Activated naive CD4-positive, alpha-beta T cell treated with anti-CD3 and anti-CD28 coated beads, Interleukin-2, amount 10 ng/mL, durations not matched to agents 7 days and 5 days (primary cell): ENCODE measurements around the gene EYA2.

ENCODE experiments used
- CTCF ChIA-PET: fragments of 350-600 bp; sonication (Branson Sonifier 250); formaldehyde crosslinking; loops from one replicate; lab custom pipeline; 2021; ENCODE audit warnings: antibody characterized with exemption; lab: Charles Lee
- DNase-seq: peaks from one replicate; pipeline ENCODE4 v3.0.0-alpha.2; 2020
- H3K27ac Mint-ChIP-seq: one replicate; pipeline ENCODE4 v1.8.0; 2021; ENCODE audit warnings: mild to moderate bottlenecking, moderate library complexity, mixed read lengths
- H3K27me3 Mint-ChIP-seq: one replicate; pipeline ENCODE4 v1.8.0; 2021; ENCODE audit warnings: mild to moderate bottlenecking, mixed read lengths
- H3K36me3 Mint-ChIP-seq: one replicate; pipeline ENCODE4 v1.8.0; 2021; ENCODE audit warnings: mixed read lengths
- H3K4me1 Mint-ChIP-seq: one replicate; pipeline ENCODE4 v1.8.0; 2021; ENCODE audit warnings: mixed read lengths
- H3K4me3 Mint-ChIP-seq: one replicate; pipeline ENCODE4 v1.8.0; 2021; ENCODE audit warnings: mild to moderate bottlenecking, moderate library complexity, mixed read lengths
- H3K9me3 Mint-ChIP-seq: one replicate; pipeline ENCODE4 v1.8.0; 2021; ENCODE audit warnings: mixed read lengths

Gene EYA2

DNA sequence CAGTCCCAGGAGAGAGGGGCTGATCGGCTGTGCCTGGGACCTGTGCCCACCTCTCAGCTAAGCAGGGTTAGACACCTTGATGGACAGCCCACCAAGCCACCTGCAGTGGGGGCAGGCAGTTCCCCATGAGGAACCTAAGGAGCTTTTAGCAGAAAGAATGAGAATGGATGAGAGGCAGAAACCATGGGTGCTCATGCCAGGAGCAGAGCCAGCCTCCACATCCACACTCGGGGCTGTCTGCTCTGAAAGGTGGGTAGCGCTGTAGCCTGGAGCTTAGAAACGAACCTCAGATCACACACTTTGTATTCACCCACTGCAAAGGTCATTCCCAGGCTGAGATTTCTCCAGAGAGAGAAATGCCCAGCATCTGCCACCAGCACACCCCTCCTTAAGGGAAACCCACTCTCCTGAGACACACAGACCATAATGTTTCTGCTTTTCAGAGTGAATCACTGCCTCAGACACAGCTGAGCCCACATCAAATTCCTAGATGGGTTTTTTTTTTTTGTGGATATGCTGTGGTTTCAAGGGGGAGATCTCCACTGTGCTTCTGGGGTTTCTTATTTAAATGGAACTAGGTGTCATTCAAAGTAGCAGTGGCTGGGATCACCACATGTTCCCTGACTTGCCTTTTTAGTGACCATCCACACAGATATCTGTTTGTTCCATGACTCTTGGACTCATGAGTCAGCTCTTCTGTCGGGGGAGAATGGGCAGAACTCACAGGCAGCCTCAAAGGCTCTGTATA is 218.9 kb downstream of the EYA2 start:
- peaks cover 5% of the 10 kb centered on the region for H3K9me3 Mint-ChIP-seq
- DNase-seq = no peak
- H3K4me1 Mint-ChIP-seq = no peaks in the 10 kb centered on the region
- no peak overlapping the region for H3K27ac Mint-ChIP-seq
- CTCF ChIA-PET = no interaction called here
- peaks cover 5% of the 10 kb centered on the region for H3K27me3 Mint-ChIP-seq
- H3K4me3 Mint-ChIP-seq = no peak overlapping the region
- H3K36me3 Mint-ChIP-seq = no peaks in the 10 kb centered on the region

DNA sequence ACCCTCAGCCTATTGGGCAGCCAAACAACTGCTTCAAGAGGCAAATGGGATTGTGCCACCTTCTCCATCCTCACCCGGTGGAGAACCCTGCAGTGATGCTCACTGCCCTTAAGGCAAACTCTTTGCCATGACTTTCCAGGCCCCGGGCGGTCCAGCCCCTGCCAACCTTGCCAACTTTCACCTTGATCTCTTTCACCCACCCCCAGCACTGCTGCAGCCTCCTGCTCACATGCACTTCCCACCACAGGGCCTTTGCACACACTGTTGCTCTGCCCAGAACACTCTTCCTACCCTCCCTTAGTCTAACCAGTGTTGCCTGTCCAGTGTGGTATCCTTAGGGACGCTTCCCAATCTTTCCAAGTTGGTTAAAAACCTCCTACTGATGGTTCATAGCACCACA is 221.1 kb downstream of the EYA2 start:
- Mint-ChIP-seq H3K36me3 (no peaks in the 10 kb centered on the region), H3K4me1 (no peaks in the 10 kb centered on the region), H3K27ac (no peak overlapping the region), H3K4me3 (no peak overlapping the region), H3K27me3 (peaks cover 19% of the 10 kb centered on the region), H3K9me3 (peaks cover 5% of the 10 kb centered on the region)
- DNase-seq = no peak
- CTCF ChIA-PET = no interaction called here

DNA sequence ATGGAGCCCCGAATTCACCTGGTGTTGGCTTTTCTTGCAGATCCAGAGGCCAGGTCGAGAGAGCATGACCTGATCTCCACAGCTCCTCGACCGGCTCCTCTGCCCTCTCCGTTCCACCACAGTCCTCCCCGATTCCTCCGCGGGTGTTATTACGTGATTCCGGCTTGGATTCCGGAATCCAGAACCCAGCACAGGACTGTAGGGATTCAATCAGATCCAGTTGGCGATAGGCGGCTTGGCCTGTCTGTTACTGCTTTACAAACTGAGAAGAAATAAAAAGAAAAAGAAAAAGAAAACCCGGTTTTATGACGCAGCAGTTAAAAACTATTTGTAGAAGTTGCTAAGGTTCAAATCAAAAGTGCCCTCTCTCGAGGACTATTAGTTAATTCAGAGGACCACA is 222.7 kb downstream of the EYA2 start:
- DNase-seq = no peak
- Mint-ChIP-seq H3K36me3 (no peaks in the 10 kb centered on the region), H3K4me1 (no peaks in the 10 kb centered on the region), H3K4me3 (no peak overlapping the region), H3K27ac (no peak overlapping the region), H3K27me3 (peaks cover 19% of the 10 kb centered on the region), H3K9me3 (no peaks in the 10 kb centered on the region)
- CTCF ChIA-PET = no interaction called here

DNA sequence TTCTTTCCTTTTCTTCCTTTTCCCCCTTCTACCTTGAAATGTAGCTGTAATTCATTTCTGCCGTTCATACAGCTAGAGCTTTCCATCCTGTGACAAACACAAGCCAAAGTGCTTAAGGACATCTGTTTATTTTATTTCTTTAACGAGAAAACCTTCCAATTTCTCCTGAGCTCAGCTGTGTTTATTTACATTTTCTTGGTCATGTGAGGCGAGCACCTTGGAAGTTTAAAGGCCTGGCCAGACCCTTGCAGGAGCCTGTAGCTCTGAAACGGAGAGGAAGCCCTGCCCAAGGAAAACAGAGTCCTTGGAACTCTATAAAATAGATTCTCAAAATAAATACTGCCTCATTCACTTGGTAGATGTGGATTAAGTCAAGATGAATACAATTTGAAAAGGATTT is 223.1 kb downstream of the EYA2 start:
- H3K4me3 Mint-ChIP-seq = no peak overlapping the region
- no peaks in the 10 kb centered on the region for H3K36me3 Mint-ChIP-seq
- DNase-seq = no peak
- H3K4me1 Mint-ChIP-seq = no peaks in the 10 kb centered on the region
- H3K27me3 Mint-ChIP-seq = peaks cover 19% of the 10 kb centered on the region
- no peaks in the 10 kb centered on the region for H3K9me3 Mint-ChIP-seq
- H3K27ac Mint-ChIP-seq = no peak overlapping the region
- CTCF ChIA-PET = no interaction called here

DNA sequence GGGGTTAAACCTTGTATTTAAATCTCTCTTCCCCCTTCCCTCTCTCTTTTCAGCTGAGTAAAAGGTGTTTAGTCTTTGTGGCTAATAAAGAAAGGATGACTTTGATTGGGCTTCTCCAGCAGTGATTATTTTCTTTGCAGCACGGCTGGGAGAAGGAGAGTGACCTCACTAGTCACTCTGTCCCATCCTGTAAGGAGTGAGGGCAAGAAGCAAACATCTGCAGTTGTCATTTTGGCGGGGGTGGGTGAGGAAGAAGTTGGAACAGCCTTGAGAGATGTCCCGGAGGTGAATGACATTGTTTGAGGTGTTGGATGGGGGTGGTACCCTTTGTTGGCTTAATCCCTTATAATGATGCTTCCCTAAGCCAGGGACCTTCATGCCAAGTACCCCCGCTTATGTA is 223.6 kb downstream of the EYA2 start:
- H3K27me3 Mint-ChIP-seq = peaks cover 19% of the 10 kb centered on the region
- no peaks in the 10 kb centered on the region for H3K9me3 Mint-ChIP-seq
- no peaks in the 10 kb centered on the region for H3K4me1 Mint-ChIP-seq
- no peaks in the 10 kb centered on the region for H3K36me3 Mint-ChIP-seq
- CTCF ChIA-PET = no interaction called here
- no peak for DNase-seq
- H3K27ac Mint-ChIP-seq = no peak overlapping the region
- H3K4me3 Mint-ChIP-seq = no peak overlapping the region

DNA sequence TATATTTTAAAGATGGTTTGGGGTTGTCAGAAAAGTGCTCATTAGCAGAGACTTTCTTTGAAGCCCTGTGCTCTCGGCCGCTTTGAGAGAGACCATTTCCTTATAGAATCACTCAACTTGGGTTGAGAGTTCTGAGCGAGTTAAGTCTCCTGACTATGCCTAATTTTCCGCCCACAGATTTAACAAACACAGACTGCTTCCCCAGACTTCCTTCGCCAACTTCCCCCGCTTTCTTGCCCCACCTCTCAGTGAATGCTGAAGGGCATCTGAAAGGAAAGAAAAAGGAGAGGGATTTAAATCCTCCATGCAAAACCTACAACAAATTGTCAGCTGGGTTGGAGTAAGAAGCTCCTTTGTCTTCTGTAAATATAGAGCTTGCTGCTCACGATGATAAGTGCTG is 224.0 kb downstream of the EYA2 start:
- DNase-seq = no peak
- Mint-ChIP-seq H3K9me3 (no peaks in the 10 kb centered on the region), H3K4me3 (no peak overlapping the region), H3K4me1 (no peaks in the 10 kb centered on the region), H3K27ac (no peak overlapping the region), H3K27me3 (peaks cover 19% of the 10 kb centered on the region), H3K36me3 (no peaks in the 10 kb centered on the region)
- CTCF ChIA-PET = no interaction called here

DNA sequence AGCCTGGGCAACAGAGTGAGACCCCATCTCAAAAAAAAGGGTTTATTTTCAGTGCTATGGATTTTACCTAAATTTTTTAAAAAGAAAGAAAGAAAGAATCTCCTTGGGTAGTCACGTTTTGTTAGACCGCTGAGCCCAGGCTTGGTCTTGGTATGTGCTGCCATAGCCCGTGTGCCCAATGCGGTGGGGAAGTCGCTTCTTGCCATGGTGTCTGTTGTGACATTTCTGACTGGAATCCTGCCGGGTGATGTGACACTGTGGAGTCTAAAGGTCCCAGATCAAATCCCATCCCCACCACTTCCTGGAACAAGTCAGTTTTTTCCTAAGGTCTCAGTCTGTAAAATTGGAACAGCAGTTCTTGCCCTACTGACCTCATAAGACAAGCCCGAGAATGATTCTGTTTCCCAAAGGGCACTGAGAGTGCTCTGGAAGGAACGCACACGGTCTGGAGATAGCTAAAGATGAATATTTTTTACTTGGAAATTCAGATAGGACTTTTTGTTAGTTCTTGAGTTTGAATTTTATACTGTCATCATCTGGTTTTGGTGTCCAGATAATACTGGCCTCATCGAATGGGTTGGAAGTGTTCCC is 225.8 kb downstream of the EYA2 start:
- Mint-ChIP-seq H3K4me3 (no peak overlapping the region), H3K36me3 (no peaks in the 10 kb centered on the region), H3K27ac (no peak overlapping the region), H3K4me1 (no peaks in the 10 kb centered on the region), H3K9me3 (no peaks in the 10 kb centered on the region), H3K27me3 (peaks cover 22% of the 10 kb centered on the region)
- DNase-seq = no peak
- CTCF ChIA-PET = no interaction called here

DNA sequence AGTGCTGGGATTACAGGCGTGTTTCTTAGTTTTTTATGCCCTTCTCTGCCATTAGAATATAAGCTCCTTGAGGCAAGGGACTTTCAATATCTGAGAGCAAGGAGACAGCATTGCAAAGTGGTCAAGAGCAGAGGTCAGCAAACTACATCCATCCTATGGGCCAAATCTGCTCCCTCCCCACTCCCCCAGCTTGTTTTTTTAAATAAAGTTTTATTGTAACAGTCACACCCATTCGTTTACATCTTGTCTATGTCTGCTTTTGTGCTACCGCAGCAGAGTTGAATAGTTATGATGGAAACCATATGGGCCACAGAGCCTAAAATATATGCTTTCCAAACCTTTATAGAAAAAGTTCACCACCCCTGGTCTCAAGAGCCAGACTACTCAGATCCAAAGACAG is 227.9 kb downstream of the EYA2 start:
- no peak for DNase-seq
- CTCF ChIA-PET = no interaction called here
- H3K4me3 Mint-ChIP-seq = no peak overlapping the region
- no peak overlapping the region for H3K27ac Mint-ChIP-seq
- H3K27me3 Mint-ChIP-seq = peaks cover 37% of the 10 kb centered on the region
- no peaks in the 10 kb centered on the region for H3K4me1 Mint-ChIP-seq
- no peaks in the 10 kb centered on the region for H3K36me3 Mint-ChIP-seq
- H3K9me3 Mint-ChIP-seq = no peaks in the 10 kb centered on the region

DNA sequence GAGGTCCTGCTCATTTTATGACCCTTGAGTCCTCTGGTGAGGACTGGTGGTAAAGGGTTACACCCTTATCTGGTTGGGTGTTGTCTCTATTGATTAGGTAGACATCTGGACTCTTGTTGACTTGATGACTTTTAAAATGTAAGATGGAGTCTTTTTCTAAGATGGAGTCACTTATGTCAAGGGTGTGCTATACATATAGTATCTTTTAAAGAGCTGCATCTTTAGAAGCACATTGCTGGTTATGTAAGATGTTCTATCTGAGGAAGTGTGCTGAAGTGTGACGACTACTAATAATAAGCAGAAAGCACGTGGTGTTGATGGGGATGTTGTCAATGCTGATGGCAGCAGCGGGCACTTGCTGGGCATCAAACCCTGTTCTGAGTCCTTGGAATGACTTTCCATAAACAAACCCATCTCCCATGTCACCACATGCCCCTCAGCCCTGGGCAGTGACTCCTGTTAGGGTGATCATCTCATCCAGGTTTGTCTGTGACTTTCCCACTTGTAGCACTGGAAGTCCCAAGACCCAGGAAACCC is 229.6 kb downstream of the EYA2 start:
- peaks cover 33% of the 10 kb centered on the region for H3K27me3 Mint-ChIP-seq
- H3K9me3 Mint-ChIP-seq = no peaks in the 10 kb centered on the region
- H3K36me3 Mint-ChIP-seq = no peaks in the 10 kb centered on the region
- H3K27ac Mint-ChIP-seq = no peak overlapping the region
- no peak overlapping the region for H3K4me3 Mint-ChIP-seq
- no peaks in the 10 kb centered on the region for H3K4me1 Mint-ChIP-seq
- no peak for DNase-seq
- CTCF ChIA-PET = no interaction called here

DNA sequence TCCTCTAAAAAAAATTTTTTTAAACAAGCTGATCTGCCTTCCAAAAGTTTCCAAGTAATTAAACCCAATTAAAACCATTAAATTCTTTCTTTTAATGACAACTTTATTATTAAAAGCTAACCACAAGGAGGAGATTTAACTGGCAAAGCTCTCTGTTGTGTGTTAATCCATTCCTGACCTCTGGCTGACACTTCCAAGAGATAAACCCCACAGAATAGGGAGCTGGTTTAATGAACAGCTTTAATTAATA is 230.8 kb downstream of the EYA2 start:
- Mint-ChIP-seq H3K27ac (no peak overlapping the region), H3K9me3 (no peaks in the 10 kb centered on the region), H3K4me3 (no peak overlapping the region), H3K27me3 (peaks cover 34% of the 10 kb centered on the region), H3K36me3 (no peaks in the 10 kb centered on the region), H3K4me1 (no peaks in the 10 kb centered on the region)
- no peak for DNase-seq
- CTCF ChIA-PET = no interaction called here

DNA sequence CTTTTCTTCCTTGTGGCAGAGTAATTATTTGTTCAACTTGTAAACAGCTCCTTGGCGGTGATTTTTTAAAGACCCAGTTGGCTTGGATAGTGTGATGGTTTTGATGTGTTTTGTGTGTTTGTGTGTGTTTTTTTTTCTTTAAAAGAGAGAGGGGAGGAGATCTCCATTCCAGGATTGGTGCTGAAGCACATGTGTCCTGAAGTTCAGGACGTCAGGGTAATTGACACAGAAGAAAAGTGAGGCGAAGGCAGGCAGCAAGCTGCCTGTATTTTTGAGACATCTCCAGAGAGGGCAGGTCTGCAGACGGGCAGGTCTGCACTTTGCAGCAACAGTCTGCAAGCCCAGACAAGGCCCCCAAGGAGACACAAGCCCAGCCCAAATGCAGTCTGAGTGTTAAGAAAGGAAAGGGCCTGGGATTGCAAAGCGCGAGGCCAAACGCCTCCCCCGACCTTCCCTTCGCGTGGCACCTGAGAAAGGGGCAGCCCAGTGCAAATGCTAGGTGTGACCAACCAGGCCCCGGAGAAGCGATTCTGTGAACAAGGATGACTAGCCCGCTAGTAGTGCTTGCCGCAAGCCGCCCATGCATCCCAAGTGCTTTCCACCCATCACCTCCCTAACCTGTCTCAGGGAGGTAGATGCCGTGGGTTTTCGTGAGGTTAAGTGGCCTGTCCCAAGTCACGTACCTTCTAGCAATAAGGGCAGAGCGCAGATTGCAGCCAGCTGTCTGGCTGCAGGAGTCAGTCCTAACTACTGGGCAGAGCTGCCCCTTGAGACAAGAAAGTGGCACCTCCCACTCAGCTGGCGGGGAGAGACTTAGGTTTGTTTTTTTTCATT is 231.3 kb downstream of the EYA2 start:
- Mint-ChIP-seq H3K27ac (no peak overlapping the region), H3K9me3 (no peaks in the 10 kb centered on the region), H3K27me3 (peaks cover 32% of the 10 kb centered on the region), H3K36me3 (no peaks in the 10 kb centered on the region), H3K4me3 (no peak overlapping the region), H3K4me1 (no peaks in the 10 kb centered on the region)
- CTCF ChIA-PET = no interaction called here
- DNase-seq = no peak

DNA sequence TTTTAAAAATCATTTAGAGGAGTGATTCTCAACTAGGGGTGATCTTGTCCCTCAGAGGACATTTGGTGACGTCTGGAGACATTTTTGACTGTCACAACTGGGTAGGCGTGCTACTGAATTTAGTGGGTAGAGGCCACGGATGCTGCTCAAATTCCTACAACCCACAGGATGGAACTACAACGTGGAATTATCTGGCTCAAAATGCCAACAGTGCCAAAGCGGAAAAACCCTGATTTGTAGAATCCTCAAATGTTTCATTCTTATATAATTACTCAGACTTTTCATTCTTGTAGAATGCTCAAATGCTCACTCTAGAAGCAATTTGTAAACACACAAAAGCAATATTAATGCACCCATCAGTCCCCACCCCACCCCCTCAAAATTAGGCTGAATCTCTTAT is 232.1 kb downstream of the EYA2 start:
- Mint-ChIP-seq H3K27me3 (peaks cover 32% of the 10 kb centered on the region), H3K27ac (no peak overlapping the region), H3K36me3 (no peaks in the 10 kb centered on the region), H3K9me3 (no peaks in the 10 kb centered on the region), H3K4me1 (no peaks in the 10 kb centered on the region), H3K4me3 (no peak overlapping the region)
- CTCF ChIA-PET = no interaction called here
- DNase-seq = no peak

DNA sequence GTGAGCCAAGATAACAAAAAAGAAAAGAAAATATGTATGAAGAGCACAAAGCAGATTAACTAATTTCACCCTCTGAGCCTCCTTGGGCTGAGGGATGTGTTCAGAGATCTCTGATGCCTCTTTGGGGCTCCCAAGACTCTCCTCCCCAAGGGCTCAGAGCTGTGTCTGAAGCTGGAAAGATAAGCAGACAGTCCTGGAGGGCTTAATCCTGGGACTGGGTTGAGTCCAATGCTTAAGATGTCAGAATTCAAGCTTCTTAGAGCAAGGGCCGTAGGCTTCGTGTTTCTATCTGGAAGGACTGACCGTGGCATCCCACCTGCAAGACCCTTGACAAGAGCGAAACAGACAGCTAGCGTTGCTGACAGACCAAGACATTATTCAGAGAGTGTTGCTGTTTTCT is 232.9 kb downstream of the EYA2 start:
- H3K27ac Mint-ChIP-seq = no peak overlapping the region
- CTCF ChIA-PET = no interaction called here
- no peak overlapping the region for H3K4me3 Mint-ChIP-seq
- DNase-seq = no peak
- no peaks in the 10 kb centered on the region for H3K36me3 Mint-ChIP-seq
- peaks cover 32% of the 10 kb centered on the region for H3K27me3 Mint-ChIP-seq
- no peaks in the 10 kb centered on the region for H3K9me3 Mint-ChIP-seq
- H3K4me1 Mint-ChIP-seq = no peaks in the 10 kb centered on the region

DNA sequence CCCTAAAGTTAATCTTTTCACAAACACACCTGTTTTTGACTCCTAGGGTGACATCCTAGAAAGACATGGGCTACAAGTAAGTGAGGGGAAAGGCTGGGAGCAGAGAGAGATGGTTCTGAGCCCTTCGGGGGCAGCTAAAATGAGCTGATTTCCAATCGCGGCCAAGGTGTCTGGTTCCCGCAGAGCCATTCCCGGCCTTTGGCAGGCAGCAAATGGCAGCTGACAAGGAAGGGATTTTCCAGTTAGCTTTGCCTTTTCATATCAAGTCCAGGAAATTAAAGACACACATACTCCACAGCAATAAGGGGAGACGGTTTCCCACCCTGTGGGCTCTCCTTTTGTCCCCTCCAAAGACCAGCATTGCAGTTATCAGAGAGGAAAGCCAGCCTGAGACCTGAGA is 233.4 kb downstream of the EYA2 start:
- Mint-ChIP-seq H3K4me1 (no peaks in the 10 kb centered on the region), H3K4me3 (no peak overlapping the region), H3K9me3 (no peaks in the 10 kb centered on the region), H3K36me3 (no peaks in the 10 kb centered on the region), H3K27ac (no peak overlapping the region), H3K27me3 (peaks cover 32% of the 10 kb centered on the region)
- CTCF ChIA-PET = no interaction called here
- no peak for DNase-seq

DNA sequence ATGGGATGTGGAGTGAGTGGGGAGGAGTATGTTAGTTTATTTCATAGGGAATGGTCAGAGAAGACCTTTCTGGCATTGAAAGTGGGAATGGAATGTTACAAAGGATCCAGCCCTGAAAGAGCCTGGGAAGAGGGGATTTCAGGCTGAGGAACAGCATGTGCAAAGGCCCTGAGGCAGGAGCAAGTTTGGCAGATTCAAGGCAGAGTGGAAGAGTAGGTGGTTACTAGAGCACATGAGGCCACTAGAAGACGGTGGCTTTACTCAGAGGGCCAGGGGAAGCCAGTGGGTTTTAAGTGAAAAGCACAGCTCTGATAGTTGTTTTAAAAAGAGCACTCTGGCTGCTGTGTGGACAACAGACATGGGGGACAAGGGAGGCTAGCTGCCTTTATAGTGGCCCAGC is 234.7 kb downstream of the EYA2 start:
- no peak for DNase-seq

More for the DNA sequence above, 234.7 kb downstream of the EYA2 start:
- no peaks in the 10 kb centered on the region for H3K4me1 Mint-ChIP-seq
- no peak overlapping the region for H3K27ac Mint-ChIP-seq
- no peaks in the 10 kb centered on the region for H3K36me3 Mint-ChIP-seq
- H3K27me3 Mint-ChIP-seq = peaks cover 29% of the 10 kb centered on the region
- H3K9me3 Mint-ChIP-seq = no peaks in the 10 kb centered on the region
- CTCF ChIA-PET = no interaction called here
- H3K4me3 Mint-ChIP-seq = no peak overlapping the region
